Measurements from ENCODE around the gene PXN. TPM values are rescaled to one million over a fixed set of nuclear protein-coding genes. Genes with fewer than 3 reads are reported as not detected.

PXN gene
- total RNA-seq, 1 donor from 2014 or later, result 60.7 TPM

- no peak overlapping the region for H3K4me3 Mint-ChIP-seq
- peaks cover 12% of the 10 kb centered on the region for H3K36me3 Mint-ChIP-seq
- no peaks in the 10 kb centered on the region for H3K27me3 Mint-ChIP-seq
- H3K4me1 Mint-ChIP-seq (ENCODE audit: unreplicated experiment), result no peaks in the 10 kb centered on the region
- no peak for TF ChIP-seq CTCF (conservative IDR thresholded peaks at IDR 0.05)
- H3K27ac Mint-ChIP-seq, result no peak overlapping the region
- no peak for DNase-seq (ENCODE audit: extremely low spot score, unreplicated experiment)
- no peaks in the 10 kb centered on the region for H3K9me3 Mint-ChIP-seq
Measured at GRCh38 chr12:120164293-120164692, 101.2 kb downstream of the PXN start.

GRCh38 chr12:120162763-120163162 is 102.8 kb downstream of the PXN start:
- Mint-ChIP-seq H3K4me3 (no peak overlapping the region), H3K4me1 (ENCODE audit: unreplicated experiment) (no peaks in the 10 kb centered on the region), H3K9me3 (no peaks in the 10 kb centered on the region), H3K36me3 (peaks cover 13% of the 10 kb centered on the region), H3K27ac (no peak overlapping the region), H3K27me3 (no peaks in the 10 kb centered on the region)
- no peak for DNase-seq (ENCODE audit: extremely low spot score, unreplicated experiment)
- no peak for TF ChIP-seq CTCF (conservative IDR thresholded peaks at IDR 0.05)

GRCh38 chr12:120161852-120162251 is 103.7 kb downstream of the PXN start:
- Mint-ChIP-seq H3K36me3 (peaks cover 13% of the 10 kb centered on the region), H3K9me3 (no peaks in the 10 kb centered on the region), H3K4me3 (no peak overlapping the region), H3K27ac (no peak overlapping the region), H3K4me1 (ENCODE audit: unreplicated experiment) (no peaks in the 10 kb centered on the region), H3K27me3 (no peaks in the 10 kb centered on the region)
- TF ChIP-seq CTCF (conservative IDR thresholded peaks at IDR 0.05), result no peak
- DNase-seq (ENCODE audit: extremely low spot score, unreplicated experiment), result no peak

Other genes with a start within 250 kb of the PXN start
- 42.3 and 47.1 TPM in 2 replicates for gene RAB35, start 149.0 kb downstream of the PXN start, total RNA-seq (ENCODE audit: low replicate concordance)
- 114 and 130 TPM in 2 replicates for gene GCN1, start 71.0 kb downstream of the PXN start, total RNA-seq (ENCODE audit: low replicate concordance)
- gene RPLP0, start 64.6 kb downstream of the PXN start, total RNA-seq (ENCODE audit: low replicate concordance), result 2,585 and 2,806 TPM in 2 replicates
- gene RNU4-2, start 26.2 kb upstream of the PXN start, total RNA-seq (ENCODE audit: low replicate concordance), result 6,693 and 9,065 TPM in 2 replicates
- gene RNU4-1, start 27.5 kb upstream of the PXN start, total RNA-seq (ENCODE audit: low replicate concordance), result 4,376 and 7,253 TPM in 2 replicates
- 2.0 and 2.7 TPM in 2 replicates for gene SIRT4, start 36.6 kb upstream of the PXN start, total RNA-seq (ENCODE audit: low replicate concordance)
- not detected in 2 replicates for gene PLA2G1B, start 62.0 kb upstream of the PXN start, total RNA-seq (ENCODE audit: low replicate concordance)
- 22.0 and 71.7 TPM in 2 replicates for gene MSI1, start 103.4 kb upstream of the PXN start, total RNA-seq (ENCODE audit: low replicate concordance)
- gene COX6A1, start 172.4 kb upstream of the PXN start, total RNA-seq (ENCODE audit: low replicate concordance), result 400 and 501 TPM in 2 replicates
- gene TRIAP1, start 180.7 kb upstream of the PXN start, total RNA-seq (ENCODE audit: low replicate concordance), result 46.6 and 65.2 TPM in 2 replicates
- gene GATC, start 180.7 kb upstream of the PXN start, total RNA-seq (ENCODE audit: low replicate concordance), result 27.7 and 33.9 TPM in 2 replicates
- 226 and 248 TPM in 2 replicates for gene SRSF9, start 204.0 kb upstream of the PXN start, total RNA-seq (ENCODE audit: low replicate concordance)
- 403 and 451 TPM in 2 replicates for gene DYNLL1, start 230.4 kb upstream of the PXN start, total RNA-seq (ENCODE audit: low replicate concordance)